Small intestine (tissue), 7 donors: ENCODE measurements around the gene KIAA0930. TPM values are rescaled to one million over a fixed set of nuclear protein-coding genes. Genes with fewer than 3 reads are reported as not detected.

Experiments
- DNase-seq, 2 donors: peaks; one replicate each; pipeline versions ENCODE4 v3.0.0 to v3.0.0-alpha.2; 2013
- FAIRE-seq: peaks from 2 replicates; lab custom pipeline; 2012; peaks lifted over from hg19 to GRCh38; lab: Jason Lieb, UNC
- H3K27ac ChIP-seq, 3 donors: one replicate each; pipeline ENCODE4 v1.5.1; 2013; ENCODE audit warnings: low read length in 2 of 3, mild to moderate bottlenecking in 2 of 3, control low read depth in 1 of 3, inconsistent platforms in 1 of 3, low read depth in 1 of 3, moderate library complexity in 1 of 3
- H3K27me3 ChIP-seq, 3 donors: one replicate each; pipeline ENCODE4 v1.6.1; 2013; ENCODE audit warnings: low read length in 3 of 3, inconsistent platforms in 1 of 3; ENCODE audit not compliant: control insufficient read depth in 3 of 3, insufficient read depth in 3 of 3
- H3K36me3 ChIP-seq, 3 donors: one replicate each; pipeline ENCODE4 v1.6.1; 2013; ENCODE audit warnings: low read length in 3 of 3, inconsistent platforms in 1 of 3, low read depth in 1 of 3, mild to moderate bottlenecking in 1 of 3, moderate library complexity in 1 of 3; ENCODE audit not compliant: control insufficient read depth in 3 of 3, insufficient read depth in 2 of 3
- H3K4me1 ChIP-seq, 3 donors: one replicate each; pipeline ENCODE4 v1.6.1; 2013; ENCODE audit warnings: low read length in 2 of 3, inconsistent platforms in 1 of 3, low read depth in 1 of 3, mild to moderate bottlenecking in 1 of 3, moderate library complexity in 1 of 3; ENCODE audit not compliant: control insufficient read depth in 3 of 3, insufficient read depth in 2 of 3
- H3K4me3 ChIP-seq, 3 donors: one replicate each; pipeline ENCODE4 v1.5.1; 2013; ENCODE audit warnings: low read length in 3 of 3, control low read depth in 1 of 3, inconsistent platforms in 1 of 3, low read depth in 1 of 3, mild to moderate bottlenecking in 1 of 3, moderate library complexity in 1 of 3
- H3K9me3 ChIP-seq, 2 donors: one replicate each; pipeline ENCODE4 v1.6.1; 2013; ENCODE audit warnings: low read depth in 1 of 2, low read length in 1 of 2; ENCODE audit not compliant: control insufficient read depth in 2 of 2, insufficient read depth in 1 of 2
- WGBS, 3 donors: extraction: QIAGEN DNeasy Blood & Tissue Kit; methylation state at CpG; one replicate each; pipeline ENCODE4 v1.1.7; 2013; 5-methylcytosine and 5-hydroxymethylcytosine counted together
- polyA plus RNA-seq, 4 donors: library from polyadenylated mRNA; stranded (reverse) in 3 of 4; unstranded in 1 of 4; fragments of 200-250 nt in 3 of 4; fragments of 120-200 nt in 1 of 4; gene quantifications; one replicate each; pipeline versions ENCODE4 v1.2.1 to v1.2.3, GENCODE V29; 2013
- donor health status: healthy with polysubstance abuse.
- donor health status: control.
- donor health status: control.
- donor health status: Bipolar disorder and iron deficiency.
- donor health status: healthy.

KIAA0930 gene
- polyA plus RNA-seq, 4 donors, result 19.3 to 29.0 (median 26.0) TPM

GRCh38 chr22:45229181-45229580 lies 11.5 kb downstream of the KIAA0930 start:
- peaks cover 0 to 13% (median 3%) of the 10 kb centered on the region in 3 donors for H3K4me1 ChIP-seq
- FAIRE-seq, result no peak
- H3K4me3 ChIP-seq, result no peak overlapping the region
- WGBS, 3 donors, result 81 to 95% (median 86%) methylated on average over 12 to 13 of the region's 13 CpGs
- H3K27me3 ChIP-seq, result no peaks in the 10 kb centered on the region
- no peaks in the 10 kb centered on the region for H3K9me3 ChIP-seq
- DNase-seq, result no peak
- H3K36me3 ChIP-seq, result peaks cover 0 to 13% (median 0%) of the 10 kb centered on the region in 3 donors
- no peak overlapping the region for H3K27ac ChIP-seq

DNA sequence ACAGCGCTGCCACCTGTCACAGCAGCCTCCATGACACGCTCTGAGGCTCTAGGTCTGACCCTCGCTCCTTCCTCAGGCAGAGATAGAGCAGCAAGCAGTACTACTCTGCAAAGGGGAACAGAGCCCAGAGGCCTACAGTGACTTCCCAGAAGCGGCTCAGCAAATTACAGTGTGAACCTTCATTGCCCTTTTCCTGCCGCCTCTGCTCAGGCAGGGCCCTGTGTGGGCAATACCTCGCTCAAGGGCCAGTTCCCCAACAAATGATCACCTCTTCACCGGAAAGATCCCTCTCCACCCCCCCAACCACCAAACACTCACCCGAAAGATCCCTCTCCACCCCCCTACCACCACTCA lies 12.3 kb downstream of the KIAA0930 start:
- no peak for DNase-seq
- Histone ChIP-seq H3K27ac (peak overlapping the region in 1 of 3 donors; percentile 42), H3K4me1 (peaks cover 2 to 9% (median 3%) of the 10 kb centered on the region in 3 donors), H3K27me3 (no peaks in the 10 kb centered on the region), H3K36me3 (peaks cover 0 to 10% (median 0%) of the 10 kb centered on the region in 3 donors), H3K4me3 (no peak overlapping the region), H3K9me3 (no peaks in the 10 kb centered on the region)
- WGBS, 3 donors, result 88 to 94% (median 93%) methylated on average over 7 to 8 of the region's 8 CpGs
- no peak for FAIRE-seq

DNA sequence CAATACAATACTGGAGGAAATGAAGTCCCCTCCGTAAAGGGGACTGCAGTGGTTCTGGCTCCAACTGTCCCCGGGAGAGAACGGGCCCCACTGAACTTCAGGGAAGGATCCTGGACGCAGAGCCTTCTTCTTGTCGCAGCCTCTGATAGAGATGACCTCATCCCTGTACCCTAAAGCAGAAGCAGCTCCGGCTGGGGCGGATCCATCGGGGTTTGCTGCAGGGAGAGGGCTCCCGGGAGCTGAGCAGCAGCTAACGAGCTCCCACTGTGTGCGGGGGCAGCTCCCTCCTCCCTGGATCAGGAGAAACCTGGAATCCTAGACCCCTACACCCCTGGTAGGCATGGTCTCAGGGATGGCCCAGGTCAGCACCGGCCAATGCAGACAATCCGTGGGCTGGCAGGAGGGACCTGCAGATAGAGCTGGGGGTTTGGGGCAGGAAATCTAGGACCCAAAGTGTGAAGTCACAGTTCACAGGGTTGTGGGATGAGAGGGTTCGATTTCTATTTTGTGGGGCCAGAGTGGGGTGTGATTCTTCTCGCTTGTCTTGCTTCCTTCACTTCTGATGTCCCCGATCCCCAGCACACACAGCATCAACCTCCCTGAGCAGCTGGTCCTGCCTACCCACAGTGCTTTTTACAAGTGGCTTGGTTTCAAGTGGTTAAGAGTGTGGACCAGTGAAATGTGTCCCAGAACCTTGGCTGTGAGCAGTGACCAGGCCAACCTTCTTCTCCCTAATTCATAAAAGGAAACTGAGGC lies 12.9 kb downstream of the KIAA0930 start:
- DNase-seq (no peak), FAIRE-seq (no peak)
- no peaks in the 10 kb centered on the region for H3K9me3 ChIP-seq
- no peaks in the 10 kb centered on the region for H3K27me3 ChIP-seq
- no peak overlapping the region for H3K4me3 ChIP-seq
- peaks cover 0 to 10% (median 0%) of the 10 kb centered on the region in 3 donors for H3K36me3 ChIP-seq
- peaks cover 3 to 9% (median 3%) of the 10 kb centered on the region in 3 donors for H3K4me1 ChIP-seq
- WGBS, 3 donors, result 85 to 95% (median 87%) methylated on average over 16 of the region's 16 CpGs
- peak overlapping the region in 1 of 3 donors; percentile 42 for H3K27ac ChIP-seq

DNA sequence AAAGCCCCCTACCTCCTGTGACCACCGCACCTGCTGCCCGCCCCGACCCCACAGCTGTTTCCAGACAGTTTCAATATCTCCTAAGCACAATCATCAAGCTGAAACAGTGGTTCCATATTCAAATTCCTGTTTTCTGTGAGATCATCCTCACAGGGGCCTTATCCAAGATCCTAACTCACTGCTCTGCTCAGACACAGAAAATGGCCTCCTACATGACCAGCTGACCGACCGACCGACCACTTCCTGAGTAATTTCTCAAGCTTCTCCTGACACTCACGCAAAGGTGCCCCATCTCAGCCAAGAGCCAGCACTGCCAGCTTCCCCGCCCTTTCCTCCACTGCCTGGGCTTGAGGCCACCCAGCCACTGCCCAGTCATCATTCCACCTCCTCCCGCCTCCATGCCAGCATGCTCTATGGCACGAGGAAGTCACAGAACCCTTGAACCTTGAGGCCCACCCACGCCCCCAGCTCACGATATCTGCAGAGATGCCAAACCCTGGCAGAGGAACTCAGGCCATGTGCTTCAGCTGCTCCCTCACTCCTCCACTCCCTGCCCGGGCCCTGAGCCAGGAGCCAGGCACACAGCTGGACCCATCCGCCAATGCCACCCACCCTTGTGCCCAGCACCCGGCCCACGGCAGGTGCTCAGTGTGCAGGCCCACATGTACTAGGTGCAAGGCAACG lies 14.0 kb downstream of the KIAA0930 start:
- FAIRE-seq, result no peak

DNA sequence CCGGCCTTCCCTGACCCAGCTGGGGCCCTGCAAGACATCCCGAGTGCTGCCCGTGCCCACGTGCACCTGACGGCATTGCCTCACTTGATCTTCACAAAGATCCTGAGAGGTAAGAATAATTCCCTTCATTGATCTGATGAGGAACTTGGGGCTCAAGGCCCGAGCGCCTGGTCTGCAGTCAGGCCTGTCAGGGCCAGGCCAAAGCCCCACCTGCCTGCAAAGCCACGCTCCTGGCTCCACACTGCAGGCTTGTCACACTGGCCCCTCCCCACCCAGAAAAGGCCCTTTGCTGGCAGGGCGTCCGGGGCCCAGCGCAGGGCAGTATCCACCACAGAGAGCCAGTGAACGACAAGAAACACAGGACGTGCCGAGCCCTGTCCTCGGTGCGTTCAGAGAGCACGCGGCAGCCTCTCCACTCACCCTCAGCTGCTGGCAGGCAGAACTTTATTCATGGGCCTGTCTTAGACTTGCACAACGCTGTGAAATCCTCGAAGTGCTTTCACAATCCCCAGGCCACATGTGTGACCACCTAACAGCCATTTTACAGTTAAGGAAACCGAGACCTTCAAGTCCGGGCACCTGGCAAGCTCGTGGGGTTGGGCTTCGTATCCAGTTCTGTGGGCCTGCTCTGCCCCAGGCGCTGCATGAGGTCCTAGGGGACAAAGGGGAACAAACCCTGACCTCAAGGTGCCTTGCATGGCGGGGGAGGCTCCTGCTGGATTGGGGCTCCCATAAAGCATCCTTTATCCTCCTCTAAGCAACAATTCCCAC lies 14.8 kb downstream of the KIAA0930 start:
- peaks cover 0 to 10% (median 0%) of the 10 kb centered on the region in 3 donors for H3K36me3 ChIP-seq
- DNase-seq (peak in 1 of 2 donors; percentile 45), FAIRE-seq (no peak)
- peak overlapping the region in 1 of 3 donors; percentile 11 for H3K27ac ChIP-seq
- H3K4me1 ChIP-seq, result peaks cover 3 to 9% (median 3%) of the 10 kb centered on the region in 3 donors
- H3K27me3 ChIP-seq, result no peaks in the 10 kb centered on the region
- WGBS, 3 donors, result 82 to 86% (median 85%) methylated on average over 26 of the region's 26 CpGs
- no peak overlapping the region for H3K4me3 ChIP-seq
- no peaks in the 10 kb centered on the region for H3K9me3 ChIP-seq

More for the DNA sequence above, 14.0 kb downstream of the KIAA0930 start:
- DNase-seq, result no peak
- no peaks in the 10 kb centered on the region for H3K9me3 ChIP-seq
- WGBS, 3 donors, result 32 to 61% (median 42%) methylated on average over 17 of the region's 17 CpGs
- no peaks in the 10 kb centered on the region for H3K27me3 ChIP-seq
- no peak overlapping the region for H3K4me3 ChIP-seq
- peak overlapping the region in 1 of 3 donors; percentile 33 for H3K27ac ChIP-seq
- peaks cover 3 to 9% (median 3%) of the 10 kb centered on the region in 3 donors for H3K4me1 ChIP-seq
- H3K36me3 ChIP-seq, result peaks cover 0 to 10% (median 0%) of the 10 kb centered on the region in 3 donors

DNA sequence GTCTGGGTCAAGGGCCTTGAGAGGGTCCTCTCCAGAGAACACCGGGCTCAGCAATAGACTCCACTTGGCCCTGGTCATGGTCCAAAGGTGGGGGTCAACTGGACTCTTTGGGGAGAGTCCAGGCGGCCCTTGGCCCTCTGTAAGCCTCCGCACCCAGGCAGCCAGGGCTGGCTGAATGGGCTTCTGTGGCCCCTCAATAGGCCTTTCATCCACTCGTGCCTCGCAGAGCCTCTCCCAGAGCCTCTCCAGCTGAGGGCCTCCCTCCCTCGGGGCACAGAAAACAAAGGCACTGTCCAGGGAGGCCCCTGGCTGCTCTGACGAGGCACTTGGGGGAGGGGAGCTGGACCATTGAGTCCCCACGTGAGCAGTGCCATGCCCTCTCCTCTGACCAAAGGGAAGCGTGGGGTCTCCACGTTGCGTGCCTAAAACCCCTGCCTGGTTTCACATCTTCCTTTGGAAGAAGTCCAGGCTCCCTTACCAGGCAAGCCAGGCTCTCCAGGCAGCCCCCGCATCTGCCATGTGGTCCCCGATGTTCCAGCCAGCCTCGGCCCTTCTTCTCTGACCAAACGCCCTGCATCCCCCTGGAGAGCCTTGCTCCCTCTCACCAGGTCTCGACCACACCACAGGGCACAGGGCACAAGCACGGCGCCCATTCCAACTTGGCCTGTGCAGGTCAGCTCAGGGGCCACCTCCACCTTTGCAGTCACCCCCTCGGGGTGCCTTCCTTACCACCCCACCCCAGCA lies 15.5 kb downstream of the KIAA0930 start:
- Histone ChIP-seq H3K27ac (no peak overlapping the region), H3K27me3 (no peaks in the 10 kb centered on the region), H3K36me3 (peaks cover 0 to 10% (median 0%) of the 10 kb centered on the region in 3 donors), H3K4me1 (peaks cover 3 to 9% (median 3%) of the 10 kb centered on the region in 3 donors), H3K4me3 (no peak overlapping the region), H3K9me3 (no peaks in the 10 kb centered on the region)
- WGBS, 3 donors, result 85 to 87% (median 86%) methylated on average over 13 to 19 of the region's 19 CpGs
- DNase-seq (no peak), FAIRE-seq (no peak)

DNA sequence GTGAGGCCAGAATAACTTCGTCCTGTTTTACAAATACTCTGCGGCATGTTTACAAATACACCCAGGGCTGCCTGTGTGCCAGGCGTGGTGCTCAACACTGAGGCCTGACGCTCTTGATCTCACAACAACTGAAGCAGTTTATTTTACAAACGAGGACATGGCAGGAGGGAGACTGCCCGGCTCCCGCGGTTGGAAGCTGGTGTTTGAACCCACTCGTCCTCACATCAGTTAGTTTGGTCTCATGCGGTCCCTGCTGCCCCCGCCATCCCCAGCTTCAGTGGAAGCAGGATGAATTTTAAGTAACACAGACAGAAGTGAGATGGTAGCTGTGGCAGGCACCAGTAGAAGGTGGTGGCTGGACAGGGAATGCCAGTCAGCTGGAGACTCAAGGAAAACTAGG lies 16.4 kb downstream of the KIAA0930 start:
- H3K4me3 ChIP-seq, result no peak overlapping the region
- no peak overlapping the region for H3K27ac ChIP-seq
- FAIRE-seq (no peak), DNase-seq (no peak)
- 75 to 88% (median 83%) methylated on average over 11 of the region's 11 CpGs for WGBS, 3 donors
- no peaks in the 10 kb centered on the region for H3K9me3 ChIP-seq
- no peaks in the 10 kb centered on the region for H3K27me3 ChIP-seq
- H3K4me1 ChIP-seq, result peaks cover 3 to 9% (median 3%) of the 10 kb centered on the region in 3 donors
- peaks cover 0 to 10% (median 0%) of the 10 kb centered on the region in 3 donors for H3K36me3 ChIP-seq
